Sigmoid colon (tissue), 4 donors: ENCODE results near the gene NLRC5.

Experiments
- CTCF ChIP-seq, 4 experiments: fragments of 450-650 bp in 3 of 4; fragments of 200-600 bp in 1 of 4; IDR thresholded peaks; one replicate each; pipeline ENCODE4 v1.5.1; 2016 to 2019; ENCODE audit warnings: antibody characterized with exemption in 4 of 4, mild to moderate bottlenecking in 3 of 4, moderate library complexity in 2 of 4
- EP300 ChIP-seq, 4 donors: sonication (generic); formaldehyde crosslinking; IDR thresholded peaks; one replicate each; pipeline ENCODE4 v1.6.1; 2017; ENCODE audit warnings: antibody characterized with exemption in 4 of 4
- POLR2A ChIP-seq, 2 donors: fragments of 450-650 bp; IDR thresholded peaks; one replicate each; pipeline ENCODE4 v1.6.1; 2016; ENCODE audit warnings: antibody characterized with exemption in 2 of 2, mild to moderate bottlenecking in 2 of 2, moderate library complexity in 2 of 2
- POLR2AphosphoS5 ChIP-seq, 4 donors: sonication (generic); formaldehyde crosslinking; IDR thresholded peaks; one replicate each; pipeline ENCODE4 v1.6.1; 2017; ENCODE audit warnings: antibody characterized with exemption in 4 of 4

- TF ChIP-seq POLR2A (IDR thresholded peaks at IDR 0.05): no peak
- TF ChIP-seq CTCF (IDR thresholded peaks at IDR 0.05): no peak
- no peak for TF ChIP-seq EP300 (IDR thresholded peaks at IDR 0.05)
- TF ChIP-seq POLR2AphosphoS5 (IDR thresholded peaks at IDR 0.05): no peak
These were observed 30.4 kb downstream of the NLRC5 start for GRCh38 chr16:57019746-57020145.
